CD4-positive, alpha-beta T cell (primary cell): ENCODE measurements around the gene BEND5. TPM values are rescaled to one million over a fixed set of nuclear protein-coding genes. Genes with fewer than 3 reads are reported as not detected.

Experiments used
- ATAC-seq: fragments of 200-7000 bp; cut with Tn5 transposase; one replicate; pipeline ENCODE4 v1.10.0; 2022; ENCODE audit warnings: mild to moderate bottlenecking; ENCODE audit not compliant: poor library complexity
- CTCF ChIA-PET: fragments of 350-600 bp; sonication (Branson Sonifier 250); formaldehyde crosslinking; loops from one replicate; lab custom pipeline; 2021; ENCODE audit warnings: antibody characterized with exemption, inconsistent platforms; lab: Charles Lee
- POLR2A ChIA-PET: fragments of 350-600 bp; sonication (Branson Sonifier 250); formaldehyde crosslinking; loops from one replicate; lab custom pipeline; 2021; ENCODE audit warnings: antibody characterized with exemption, inconsistent platforms; lab: Charles Lee
- DNase-seq, 14 experiments: peaks; one replicate each; pipeline ENCODE4 v3.0.0-alpha.2; 2013 to 2020; ENCODE audit warnings: mixed read lengths in 2 of 14
- H3K27ac ChIP-seq, 2 donors: one replicate each; pipeline versions ENCODE4 v1.5.1 to v1.7.0; 2013; ENCODE audit warnings: low read length in 2 of 2, low read depth in 1 of 2, mild to moderate bottlenecking in 1 of 2
- H3K27me3 ChIP-seq, 2 experiments: 1 replicate in 1 of 2; 2 replicates in 1 of 2; pipeline versions ENCODE4 v1.6.1 to v1.7.0; 2013; ENCODE audit warnings: low read length in 2 of 2, control low read depth in 1 of 2, mild to moderate bottlenecking in 1 of 2, moderate library complexity in 1 of 2; ENCODE audit not compliant: insufficient read depth in 2 of 2, control insufficient read depth in 1 of 2
- H3K36me3 ChIP-seq: one replicate; pipeline ENCODE4 v1.6.1; 2013; ENCODE audit warnings: low read length, control low read depth; ENCODE audit not compliant: insufficient read depth
- H3K4me1 ChIP-seq: one replicate; pipeline ENCODE4 v1.6.1; 2013; ENCODE audit warnings: low read length, control low read depth; ENCODE audit not compliant: insufficient read depth
- H3K4me3 ChIP-seq: one replicate; pipeline ENCODE4 v1.5.1; 2013; ENCODE audit warnings: mild to moderate bottlenecking, low read length, moderate library complexity
- H3K9me3 ChIP-seq, 2 experiments: 1 replicate in 1 of 2; 2 replicates in 1 of 2; pipeline versions ENCODE4 v1.6.1 to v1.7.0; 2013; ENCODE audit warnings: low read length in 2 of 2, mild to moderate bottlenecking in 2 of 2, control low read depth in 1 of 2, moderate library complexity in 1 of 2; ENCODE audit not compliant: control insufficient read depth in 1 of 2, insufficient read depth in 1 of 2
- H3K27ac Mint-ChIP-seq: one replicate; pipeline ENCODE4 v1.8.0; 2020; ENCODE audit warnings: mixed read lengths
- H3K27me3 Mint-ChIP-seq: one replicate; pipeline ENCODE4 v1.8.0; 2021; ENCODE audit warnings: mixed read lengths
- H3K36me3 Mint-ChIP-seq: one replicate; pipeline ENCODE4 v1.8.0; 2021; ENCODE audit warnings: low read depth, mixed read lengths
- H3K4me1 Mint-ChIP-seq: one replicate; pipeline ENCODE4 v1.8.0; 2021; ENCODE audit warnings: low read depth, mixed read lengths
- H3K4me3 Mint-ChIP-seq: one replicate; pipeline ENCODE4 v1.8.0; 2020; ENCODE audit warnings: mild to moderate bottlenecking, mixed read lengths
- H3K9me3 Mint-ChIP-seq: one replicate; pipeline ENCODE4 v1.8.0; 2020; ENCODE audit warnings: mixed read lengths
- intact Hi-C, 2 experiments: fragments of 100-400 bp; cut with DNase I in 1 of 2; cut with micrococcal nuclease in 1 of 2; formaldehyde crosslinking; loops; one replicate each; pipeline versions ENCODE4 v1.15.1 to v1.9.0; 2023 to 2025; cut with DNase I, micrococcal nuclease
- total RNA-seq, 174 experiments: library from RNA in 2 of 174; stranded (reverse) in 2 of 174; gene quantifications; one replicate each; pipeline ENCODE4 v1.2.3 and lab custom pipeline; 2021 to 2026
- TF ChIP-seq, protein P1 (sequence below): fragments of 200-600 bp; IDR thresholded peaks from one replicate; pipeline ENCODE4 v1.8.0; 2022; ENCODE audit warnings: antibody characterized with exemption, mild to moderate bottlenecking

Gene BEND5
- total RNA-seq, 2 experiments from 2014 or later: 5.6 to 5.7 TPM

DNA sequence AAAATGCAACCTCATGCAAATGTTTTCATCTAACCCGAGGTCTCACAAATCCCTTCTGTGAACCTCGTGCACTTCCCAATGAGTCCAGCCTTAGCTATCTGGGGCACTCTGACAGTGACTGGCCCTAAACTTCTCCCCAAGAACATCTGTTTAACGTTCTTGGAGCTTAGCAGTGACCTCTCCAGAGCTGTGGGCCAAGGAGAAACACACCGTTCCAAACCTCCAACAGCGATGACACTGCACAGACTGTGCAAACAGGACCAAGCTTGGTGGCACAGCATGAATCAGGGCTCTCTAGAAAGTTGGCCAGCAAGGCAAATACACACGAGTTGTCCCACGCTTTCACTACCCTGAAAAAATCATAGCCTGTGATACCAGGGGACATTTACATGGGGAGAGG lies 15.8 kb downstream of the BEND5 start:
- no peaks in the 10 kb centered on the region for H3K27me3 ChIP-seq
- Mint-ChIP-seq H3K36me3 (peaks cover 62% of the 10 kb centered on the region), H3K4me3 (no peak overlapping the region), H3K27ac (no peak overlapping the region), H3K27me3 (no peaks in the 10 kb centered on the region), H3K9me3 (no peaks in the 10 kb centered on the region), H3K4me1 (no peaks in the 10 kb centered on the region)
- ChIA-PET POLR2A (no interaction called here), CTCF (no interaction called here)
- peaks cover 0 to 6% of the 10 kb centered on the region in 2 experiments for H3K9me3 ChIP-seq
- DNase-seq: no peak
- H3K4me1 ChIP-seq: no peaks in the 10 kb centered on the region
- intact Hi-C loops: no loop called here
- ATAC-seq: no peak
- no peaks in the 10 kb centered on the region for H3K36me3 ChIP-seq
- TF ChIP-seq, protein P1, sequence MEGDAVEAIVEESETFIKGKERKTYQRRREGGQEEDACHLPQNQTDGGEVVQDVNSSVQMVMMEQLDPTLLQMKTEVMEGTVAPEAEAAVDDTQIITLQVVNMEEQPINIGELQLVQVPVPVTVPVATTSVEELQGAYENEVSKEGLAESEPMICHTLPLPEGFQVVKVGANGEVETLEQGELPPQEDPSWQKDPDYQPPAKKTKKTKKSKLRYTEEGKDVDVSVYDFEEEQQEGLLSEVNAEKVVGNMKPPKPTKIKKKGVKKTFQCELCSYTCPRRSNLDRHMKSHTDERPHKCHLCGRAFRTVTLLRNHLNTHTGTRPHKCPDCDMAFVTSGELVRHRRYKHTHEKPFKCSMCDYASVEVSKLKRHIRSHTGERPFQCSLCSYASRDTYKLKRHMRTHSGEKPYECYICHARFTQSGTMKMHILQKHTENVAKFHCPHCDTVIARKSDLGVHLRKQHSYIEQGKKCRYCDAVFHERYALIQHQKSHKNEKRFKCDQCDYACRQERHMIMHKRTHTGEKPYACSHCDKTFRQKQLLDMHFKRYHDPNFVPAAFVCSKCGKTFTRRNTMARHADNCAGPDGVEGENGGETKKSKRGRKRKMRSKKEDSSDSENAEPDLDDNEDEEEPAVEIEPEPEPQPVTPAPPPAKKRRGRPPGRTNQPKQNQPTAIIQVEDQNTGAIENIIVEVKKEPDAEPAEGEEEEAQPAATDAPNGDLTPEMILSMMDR: no peak
- H3K27ac ChIP-seq: no peak overlapping the region
- no peak overlapping the region for H3K4me3 ChIP-seq

DNA sequence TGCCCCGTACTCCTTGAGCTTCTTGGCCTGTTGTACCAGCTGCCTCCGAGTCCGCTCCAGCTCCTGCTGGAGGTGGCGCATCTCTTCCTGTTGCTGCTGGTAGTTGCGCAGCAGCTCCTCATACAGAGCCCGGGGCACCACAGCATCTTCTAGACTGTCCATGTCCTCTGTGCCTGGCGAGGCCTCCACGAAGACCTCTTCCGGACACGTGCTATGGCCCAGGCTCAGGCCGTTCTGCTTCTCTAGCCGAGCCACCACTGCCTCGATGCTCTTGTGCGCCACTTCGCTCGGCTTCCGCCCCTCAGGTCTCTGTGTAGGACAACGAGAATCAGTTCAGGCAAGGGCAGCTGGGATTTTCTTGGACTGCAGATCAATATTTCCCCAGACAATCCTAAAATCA lies 17.7 kb downstream of the BEND5 start:
- Histone ChIP-seq H3K9me3 (peaks cover 0 to 6% of the 10 kb centered on the region in 2 experiments), H3K36me3 (no peaks in the 10 kb centered on the region), H3K4me1 (no peaks in the 10 kb centered on the region), H3K4me3 (no peak overlapping the region), H3K27ac (no peak overlapping the region), H3K27me3 (no peaks in the 10 kb centered on the region)
- H3K4me1 Mint-ChIP-seq: no peaks in the 10 kb centered on the region
- TF ChIP-seq, protein P1: no peak
- H3K27me3 Mint-ChIP-seq: no peaks in the 10 kb centered on the region
- CTCF ChIA-PET: no interaction called here
- ATAC-seq: no peak
- no peaks in the 10 kb centered on the region for H3K9me3 Mint-ChIP-seq
- intact Hi-C loops: no loop called here
- peaks cover 69% of the 10 kb centered on the region for H3K36me3 Mint-ChIP-seq
- no peak overlapping the region for H3K4me3 Mint-ChIP-seq
- POLR2A ChIA-PET: no interaction called here
- no peak overlapping the region for H3K27ac Mint-ChIP-seq
- DNase-seq: no peak

DNA sequence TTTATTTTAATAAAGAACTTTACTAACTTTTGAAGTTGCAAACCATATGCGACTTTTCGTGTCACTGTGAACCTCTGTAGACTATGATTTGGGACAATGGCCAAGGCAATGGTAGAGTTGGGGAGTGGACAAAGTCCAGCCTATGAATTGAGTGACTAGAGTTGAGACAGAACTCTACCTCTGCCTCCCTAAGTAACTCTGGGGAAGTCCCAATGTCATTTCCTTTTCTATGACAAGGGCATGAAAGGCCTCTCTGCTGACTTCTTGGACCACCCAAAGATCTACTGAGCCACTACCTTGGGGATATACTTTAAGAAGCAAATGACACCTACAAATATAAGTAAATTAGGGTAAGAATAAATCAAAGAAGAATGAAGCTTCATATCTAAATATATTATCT lies 19.3 kb downstream of the BEND5 start:
- no peak overlapping the region for H3K27ac Mint-ChIP-seq
- DNase-seq (no peak), ATAC-seq (no peak)
- no peaks in the 10 kb centered on the region for H3K36me3 ChIP-seq
- no peaks in the 10 kb centered on the region for H3K4me1 Mint-ChIP-seq
- H3K4me1 ChIP-seq: no peaks in the 10 kb centered on the region
- TF ChIP-seq, protein P1: no peak
- peaks cover 70% of the 10 kb centered on the region for H3K36me3 Mint-ChIP-seq
- peaks cover 0 to 6% of the 10 kb centered on the region in 2 experiments for H3K9me3 ChIP-seq
- no peaks in the 10 kb centered on the region for H3K27me3 ChIP-seq
- no peak overlapping the region for H3K27ac ChIP-seq
- H3K4me3 Mint-ChIP-seq: no peak overlapping the region
- H3K27me3 Mint-ChIP-seq: no peaks in the 10 kb centered on the region
- CTCF ChIA-PET: no interaction called here
- intact Hi-C loops: no loop called here
- no peaks in the 10 kb centered on the region for H3K9me3 Mint-ChIP-seq
- H3K4me3 ChIP-seq: no peak overlapping the region
- POLR2A ChIA-PET: no interaction called here
